Measurements from ENCODE around the gene SLC25A30. TPM values are rescaled to one million over a fixed set of nuclear protein-coding genes. Genes with fewer than 3 reads are reported as not detected.

Gene SLC25A30
- total RNA-seq, 1 experiment from 2014 or later: 6.3 TPM

GRCh38 chr13:45433381-45433790 lies 15.2 kb upstream of the SLC25A30 start:
- H3K27ac ChIP-seq (ENCODE audit: insufficient read length, low read depth, low read length): no peak overlapping the region
- H4K20me1 ChIP-seq (ENCODE audit: control insufficient read depth, insufficient read depth, insufficient read length): no peaks in the 10 kb centered on the region
- no peak overlapping the region for H3K18ac ChIP-seq (ENCODE audit: insufficient read length, low read depth, low read length)
- no peak overlapping the region for H3K4me2 ChIP-seq (ENCODE audit: insufficient read depth, insufficient read length, low read length)
- H3K9me3 ChIP-seq (ENCODE audit: control insufficient read depth, low read depth, low read length): no peaks in the 10 kb centered on the region
- no peak overlapping the region for H2BK20ac ChIP-seq (ENCODE audit: low read depth, low read length, poor library complexity, severe bottlenecking)
- H3K79me1 ChIP-seq (ENCODE audit: insufficient read depth, low read depth, low read length, poor library complexity, severe bottlenecking): no peaks in the 10 kb centered on the region
- no peak overlapping the region for H3K23ac ChIP-seq (ENCODE audit: insufficient read length, low read depth, low read length)
- DNase-seq: no peak
- H3K27me3 ChIP-seq (ENCODE audit: insufficient read depth, low read length): no peaks in the 10 kb centered on the region
- no peak overlapping the region for H2BK12ac ChIP-seq (ENCODE audit: insufficient read length, low read depth, low read length)
- no peak overlapping the region for H4K8ac ChIP-seq (replicated peaks; ENCODE audit: insufficient read length, low read depth, low read length)
- no peak overlapping the region for H3K4me3 Mint-ChIP-seq
- H2BK5ac ChIP-seq (ENCODE audit: insufficient read length, low read length): no peak overlapping the region
- WGBS (ENCODE audit: extremely low coverage, insufficient read length, low lambda C conversion rate): no CpG with 5 or more reads among the region's 5 CpGs
- no peak overlapping the region for H3K56ac ChIP-seq (ENCODE audit: insufficient read length, low read depth, low read length)
- H2AK5ac ChIP-seq (ENCODE audit: insufficient read length, low read length): no peak overlapping the region
- H3K79me2 ChIP-seq (ENCODE audit: insufficient read depth, low read length): no peaks in the 10 kb centered on the region
- H3K27me3 Mint-ChIP-seq (ENCODE audit: low read depth): no peaks in the 10 kb centered on the region; the same call in 1 of the 2 replicates
- H3K9ac ChIP-seq (ENCODE audit: extremely low read depth, insufficient read length, low read length): no peak overlapping the region
- H2AFZ ChIP-seq (ENCODE audit: low read length): no peak overlapping the region
- no peak overlapping the region for H2BK15ac ChIP-seq (ENCODE audit: low read depth, low read length)
- H3K9me3 Mint-ChIP-seq: no peaks in the 10 kb centered on the region
- H3K27ac Mint-ChIP-seq: peak overlapping the region in 1 of 3 experiments; percentile 93; a peak in 1 of 7 replicates
- H2BK120ac ChIP-seq (ENCODE audit: low read depth, low read length, poor library complexity, severe bottlenecking): no peak overlapping the region
- H3K23me2 ChIP-seq (ENCODE audit: insufficient read length, low read depth, low read length, poor library complexity, severe bottlenecking): no peaks in the 10 kb centered on the region
- no peaks in the 10 kb centered on the region for H3K36me3 Mint-ChIP-seq (ENCODE audit: insufficient read depth in 1 of 3, low read depth in 3 of 3)
- H3T11ph ChIP-seq (ENCODE audit: low read length): no peak overlapping the region
- H3K4ac ChIP-seq (ENCODE audit: low read depth, low read length): no peak overlapping the region
- H3K14ac ChIP-seq (ENCODE audit: insufficient read depth, low read length): no peak overlapping the region
- TF ChIP-seq CTCF (conservative IDR thresholded peaks at IDR 0.05): no peak
- H3K4me1 Mint-ChIP-seq: peaks cover 0 to 5% of the 10 kb centered on the region in 2 experiments; a peak in 2 of 4 replicates
- no peak overlapping the region for H4K5ac ChIP-seq (ENCODE audit: insufficient read length, low read depth, low read length)
- peaks cover 2% of the 10 kb centered on the region; the same call in 1 of the 2 replicates for H3K4me1 ChIP-seq (ENCODE audit: insufficient read depth, low read length)
- H4K91ac ChIP-seq (ENCODE audit: insufficient read length, low read depth, low read length): no peak overlapping the region
